A673 (cell line): ENCODE results near the gene RHOT1. TPM values are rescaled to one million over a fixed set of nuclear protein-coding genes. Genes with fewer than 3 reads are reported as not detected.
"Not testable (repeated sequence)": the region's sequence is repeated elsewhere in the genome, so short reads cannot be mapped to it uniquely, and the experiment has no call there.

Source experiments
- BruUV-seq: library from RNA; stranded (reverse); fragments of 400-500 nt; replicated peaks from 2 replicates; lab custom pipeline; 2021; lab: Mats Ljungman, UMichigan
- CTCF ChIA-PET: fragments of 300-600 bp; sonication (Branson Sonifier 250); formaldehyde crosslinking; loops from one replicate; lab custom pipeline; 2022; ENCODE audit warnings: antibody characterized with exemption; lab: Charles Lee
- POLR2A ChIA-PET: fragments of 300-600 bp; sonication (Branson Sonifier 250); formaldehyde crosslinking; loops from one replicate; lab custom pipeline; 2022; ENCODE audit warnings: antibody characterized with exemption; ENCODE audit not compliant: low non-redundant PET; lab: Charles Lee
- DNase-seq: peaks from one replicate; pipeline ENCODE4 v3.0.0-alpha.2; 2015; ENCODE audit warnings: low spot score
- H3K27ac ChIP-seq: fragments of 200-600 bp; sonication (generic); 2 replicates; pipeline ENCODE4 v1.5.1; 2016; ENCODE audit warnings: mixed run types, low read depth, mild to moderate bottlenecking, mixed read lengths, antibody characterized with exemption, low read length; ENCODE audit not compliant: poor library complexity, severe bottlenecking
- H3K27me3 ChIP-seq: fragments of 200-600 bp; sonication (generic); replicated peaks from 2 replicates; pipeline ENCODE4 v1.6.1; 2017; ENCODE audit warnings: mixed run types, low read depth, mild to moderate bottlenecking, mixed read lengths, antibody characterized with exemption, low read length; ENCODE audit not compliant: insufficient read depth, poor library complexity
- H3K36me3 ChIP-seq: fragments of 200-600 bp; sonication (generic); 2 replicates; pipeline ENCODE4 v1.6.1; 2016; ENCODE audit warnings: mixed run types, mild to moderate bottlenecking, mixed read lengths, antibody characterized with exemption, low read length; ENCODE audit not compliant: insufficient read depth, poor library complexity, severe bottlenecking
- H3K4me1 ChIP-seq: fragments of 200-600 bp; sonication (generic); 2 replicates; pipeline ENCODE4 v1.6.1; 2017; ENCODE audit warnings: mixed run types, mild to moderate bottlenecking, mixed read lengths, antibody characterized with exemption, low read length; ENCODE audit not compliant: insufficient read depth, poor library complexity, severe bottlenecking
- H3K4me3 ChIP-seq: fragments of 200-600 bp; sonication (generic); 2 replicates; pipeline ENCODE4 v1.5.1; 2016; ENCODE audit warnings: low read depth, mixed run types, mild to moderate bottlenecking, mixed read lengths, low read length; ENCODE audit not compliant: poor library complexity, severe bottlenecking
- H3K9me3 ChIP-seq: fragments of 200-600 bp; sonication (generic); 2 replicates; pipeline ENCODE4 v1.6.1; 2016; ENCODE audit warnings: mixed run types, low read depth, mild to moderate bottlenecking, mixed read lengths, antibody characterized with exemption, low read length; ENCODE audit not compliant: poor library complexity, severe bottlenecking
- CTCF ChIP-seq: fragments of 300-800, 200-600 bp; sonication (generic); conservative IDR thresholded peaks from 2 replicates; pipeline ENCODE4 v1.5.1; 2017; ENCODE audit warnings: low read depth, mild to moderate bottlenecking, antibody characterized with exemption, low read length, moderate library complexity, mixed read lengths
- EZH2 ChIP-seq: fragments of 200-600 bp; sonication (generic); IDR thresholded peaks from 2 replicates; pipeline ENCODE4 v1.6.1; 2017; ENCODE audit warnings: borderline replicate concordance, low read depth, mild to moderate bottlenecking, mixed read lengths, antibody characterized with exemption, low read length; ENCODE audit not compliant: poor library complexity, severe bottlenecking
- intact Hi-C: fragments of 100-400 bp; cut with micrococcal nuclease; formaldehyde crosslinking; loops from one replicate; pipeline ENCODE4 v1.10.0; 2022; ENCODE audit not compliant: unreplicated experiment
- total RNA-seq: library from RNA; stranded (reverse); gene quantifications from 2 replicates; pipeline ENCODE4 v1.2.3, GENCODE V29; 2021

Gene RHOT1
- total RNA-seq, 1 experiment from 2014 or later: 18.0 TPM

GRCh38 chr17:32179526-32179925 lies 37.2 kb downstream of the RHOT1 start:
- H3K9me3 ChIP-seq, intact Hi-C loops, H3K36me3 ChIP-seq, H3K4me3 ChIP-seq, H3K4me1 ChIP-seq, CTCF ChIA-PET, DNase-seq, BruUV-seq, POLR2A ChIA-PET, H3K27ac ChIP-seq, H3K27me3 ChIP-seq: not testable (repeated sequence)

GRCh38 chr17:32180262-32180661 lies 38.0 kb downstream of the RHOT1 start:
- H3K4me1 ChIP-seq, DNase-seq, H3K27ac ChIP-seq, CTCF ChIA-PET, H3K27me3 ChIP-seq, H3K36me3 ChIP-seq, H3K9me3 ChIP-seq, BruUV-seq, H3K4me3 ChIP-seq, intact Hi-C loops, POLR2A ChIA-PET: not testable (repeated sequence)

- Histone ChIP-seq H3K27me3 (no peaks in the 10 kb centered on the region), H3K27ac (no peak overlapping the region), H3K36me3 (no peaks in the 10 kb centered on the region), H3K4me3 (no peak overlapping the region), H3K4me1 (no peaks in the 10 kb centered on the region), H3K9me3 (no peaks in the 10 kb centered on the region)
- no peak for DNase-seq
- intact Hi-C loops: no loop called here
- no TSS peak for BruUV-seq
- TF ChIP-seq CTCF (no peak), EZH2 (no peak)
- ChIA-PET CTCF (no interaction called here), POLR2A (no interaction called here)
These were observed 43.6 kb downstream of the RHOT1 start for GRCh38 chr17:32185875-32186274.

- DNase-seq: no peak
- intact Hi-C loops: no loop called here
- ChIA-PET CTCF (no interaction called here), POLR2A (no interaction called here)
- BruUV-seq: no TSS peak
- H3K27me3 ChIP-seq: no peaks in the 10 kb centered on the region
- H3K4me1 ChIP-seq: no peaks in the 10 kb centered on the region
- no peak overlapping the region for H3K4me3 ChIP-seq
- H3K27ac ChIP-seq: no peak overlapping the region
- H3K36me3 ChIP-seq: no peaks in the 10 kb centered on the region
- TF ChIP-seq EZH2: no peak
- no peak for TF ChIP-seq CTCF
- no peaks in the 10 kb centered on the region for H3K9me3 ChIP-seq
These were observed 45.0 kb downstream of the RHOT1 start for GRCh38 chr17:32187271-32187670.
